Measurements from ENCODE around the gene SMARCD3.

DNA sequence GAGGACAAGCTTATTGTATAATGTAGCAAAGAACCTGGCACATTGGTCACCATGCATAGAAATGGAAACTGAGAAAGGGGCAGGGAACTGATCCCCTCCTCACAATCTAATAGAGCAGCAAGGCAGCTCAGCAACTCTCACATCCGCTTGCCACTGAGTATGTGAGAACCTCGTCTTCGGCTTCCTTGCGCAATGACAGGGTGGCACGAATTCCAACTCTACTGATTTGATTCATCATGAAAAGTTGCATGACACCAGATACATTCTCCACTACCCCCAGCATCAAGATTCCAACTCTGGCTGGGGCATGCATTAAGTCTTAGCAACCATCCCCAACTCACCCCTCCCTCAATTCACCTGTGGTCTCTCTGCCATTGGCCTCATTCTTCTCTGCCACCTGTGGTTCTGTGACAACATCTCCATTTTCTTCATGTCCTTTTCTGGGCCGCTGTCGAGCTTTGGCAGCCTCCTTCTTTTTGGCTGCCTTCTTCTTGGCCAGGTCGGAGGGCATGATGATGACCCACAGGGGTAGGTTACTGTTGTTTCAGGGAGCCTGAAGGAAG lies 22.5 kb downstream of the SMARCD3 start:
- no peak for TF ChIP-seq CTCF (IDR thresholded peaks at IDR 0.05)
- TF ChIP-seq POLR2A (IDR thresholded peaks at IDR 0.05): no peak
